Prostate gland (tissue), 2 donors: ENCODE results near the gene ILDR1.

Experiments
- POLR2A ChIP-seq: fragments of 450-650 bp; IDR thresholded peaks from one replicate; pipeline ENCODE4 v1.6.1; 2016; ENCODE audit warnings: antibody characterized with exemption, mild to moderate bottlenecking
- POLR2AphosphoS5 ChIP-seq: sonication (generic); formaldehyde crosslinking; IDR thresholded peaks from one replicate; pipeline ENCODE4 v1.6.1; 2017; ENCODE audit warnings: antibody characterized with exemption
- TF ChIP-seq, protein P1 (sequence below), 4 experiments: fragments of 200-600 bp in 2 of 4; fragments of 450-650 bp in 2 of 4; sonication (generic) in 2 of 4; IDR thresholded peaks; 1 replicate in 3 of 4; 2 replicates in 1 of 4; pipeline ENCODE4 v1.5.1; 2016 to 2019; ENCODE audit warnings: antibody characterized with exemption in 4 of 4, mild to moderate bottlenecking in 2 of 4, moderate library complexity in 2 of 4

DNA sequence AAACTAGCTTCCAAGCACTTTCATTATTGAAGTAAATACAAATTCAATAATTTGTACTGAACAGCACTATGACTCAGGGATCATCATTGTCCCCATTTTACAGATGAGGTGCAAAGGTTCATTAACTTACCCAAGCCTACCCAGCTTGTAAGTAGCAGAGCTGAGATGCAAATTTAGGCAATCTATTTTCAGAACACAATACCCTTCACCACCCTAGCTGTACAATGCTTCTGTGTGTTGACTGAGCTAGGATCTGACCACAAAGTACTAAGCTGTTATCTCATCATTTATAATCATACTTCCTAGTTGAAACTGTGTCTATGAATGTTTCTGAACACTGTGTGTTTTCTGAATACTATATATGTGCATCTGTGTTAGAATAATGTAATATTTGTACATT lies 3.2 kb upstream of the ILDR1 start:
- TF ChIP-seq, protein P1, sequence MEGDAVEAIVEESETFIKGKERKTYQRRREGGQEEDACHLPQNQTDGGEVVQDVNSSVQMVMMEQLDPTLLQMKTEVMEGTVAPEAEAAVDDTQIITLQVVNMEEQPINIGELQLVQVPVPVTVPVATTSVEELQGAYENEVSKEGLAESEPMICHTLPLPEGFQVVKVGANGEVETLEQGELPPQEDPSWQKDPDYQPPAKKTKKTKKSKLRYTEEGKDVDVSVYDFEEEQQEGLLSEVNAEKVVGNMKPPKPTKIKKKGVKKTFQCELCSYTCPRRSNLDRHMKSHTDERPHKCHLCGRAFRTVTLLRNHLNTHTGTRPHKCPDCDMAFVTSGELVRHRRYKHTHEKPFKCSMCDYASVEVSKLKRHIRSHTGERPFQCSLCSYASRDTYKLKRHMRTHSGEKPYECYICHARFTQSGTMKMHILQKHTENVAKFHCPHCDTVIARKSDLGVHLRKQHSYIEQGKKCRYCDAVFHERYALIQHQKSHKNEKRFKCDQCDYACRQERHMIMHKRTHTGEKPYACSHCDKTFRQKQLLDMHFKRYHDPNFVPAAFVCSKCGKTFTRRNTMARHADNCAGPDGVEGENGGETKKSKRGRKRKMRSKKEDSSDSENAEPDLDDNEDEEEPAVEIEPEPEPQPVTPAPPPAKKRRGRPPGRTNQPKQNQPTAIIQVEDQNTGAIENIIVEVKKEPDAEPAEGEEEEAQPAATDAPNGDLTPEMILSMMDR (IDR thresholded peaks at IDR 0.05) = no peak
- no peak for TF ChIP-seq POLR2AphosphoS5
- no peak for TF ChIP-seq POLR2A
